Osteocyte (in vitro differentiated cells): ENCODE data around the gene KATNB1. TPM values are rescaled to one million over a fixed set of nuclear protein-coding genes. Genes with fewer than 3 reads are reported as not detected.

Experiments used
- DNase-seq: peaks from one replicate; pipeline ENCODE4 v3.0.0; 2021; ENCODE audit warnings: mixed read lengths; ENCODE audit not compliant: unreplicated experiment; ENCODE audit errors: extremely low spot score
- H3K27ac Mint-ChIP-seq: one replicate; pipeline ENCODE4 v1.8.0; 2021; ENCODE audit warnings: mild to moderate bottlenecking, mixed read lengths; ENCODE audit not compliant: unreplicated experiment
- H3K27me3 Mint-ChIP-seq: one replicate; pipeline ENCODE4 v1.8.0; 2021; ENCODE audit warnings: mixed read lengths; ENCODE audit not compliant: unreplicated experiment
- H3K36me3 Mint-ChIP-seq: one replicate; pipeline ENCODE4 v1.8.0; 2021; ENCODE audit warnings: mixed read lengths; ENCODE audit not compliant: unreplicated experiment
- H3K4me1 Mint-ChIP-seq: one replicate; pipeline ENCODE4 v1.8.0; 2021; ENCODE audit warnings: mixed read lengths; ENCODE audit not compliant: unreplicated experiment
- H3K4me3 Mint-ChIP-seq: one replicate; pipeline ENCODE4 v1.8.0; 2021; ENCODE audit warnings: mild to moderate bottlenecking, moderate library complexity, mixed read lengths; ENCODE audit not compliant: unreplicated experiment
- H3K9me3 Mint-ChIP-seq: one replicate; pipeline ENCODE4 v1.8.0; 2021; ENCODE audit warnings: mixed read lengths; ENCODE audit not compliant: unreplicated experiment
- total RNA-seq: library from RNA; stranded (reverse); gene quantifications from 2 replicates; pipeline ENCODE4 v1.2.1, GENCODE V29; 2021
- TF ChIP-seq, protein P1 (sequence below): fragments of 200-600 bp; sonication (generic); IDR thresholded peaks from 2 replicates; pipeline ENCODE4 v1.5.0; 2021; ENCODE audit warnings: antibody characterized with exemption, mild to moderate bottlenecking, moderate library complexity

KATNB1 gene
- total RNA-seq, 1 donor from 2014 or later: 15.9 TPM

DNA sequence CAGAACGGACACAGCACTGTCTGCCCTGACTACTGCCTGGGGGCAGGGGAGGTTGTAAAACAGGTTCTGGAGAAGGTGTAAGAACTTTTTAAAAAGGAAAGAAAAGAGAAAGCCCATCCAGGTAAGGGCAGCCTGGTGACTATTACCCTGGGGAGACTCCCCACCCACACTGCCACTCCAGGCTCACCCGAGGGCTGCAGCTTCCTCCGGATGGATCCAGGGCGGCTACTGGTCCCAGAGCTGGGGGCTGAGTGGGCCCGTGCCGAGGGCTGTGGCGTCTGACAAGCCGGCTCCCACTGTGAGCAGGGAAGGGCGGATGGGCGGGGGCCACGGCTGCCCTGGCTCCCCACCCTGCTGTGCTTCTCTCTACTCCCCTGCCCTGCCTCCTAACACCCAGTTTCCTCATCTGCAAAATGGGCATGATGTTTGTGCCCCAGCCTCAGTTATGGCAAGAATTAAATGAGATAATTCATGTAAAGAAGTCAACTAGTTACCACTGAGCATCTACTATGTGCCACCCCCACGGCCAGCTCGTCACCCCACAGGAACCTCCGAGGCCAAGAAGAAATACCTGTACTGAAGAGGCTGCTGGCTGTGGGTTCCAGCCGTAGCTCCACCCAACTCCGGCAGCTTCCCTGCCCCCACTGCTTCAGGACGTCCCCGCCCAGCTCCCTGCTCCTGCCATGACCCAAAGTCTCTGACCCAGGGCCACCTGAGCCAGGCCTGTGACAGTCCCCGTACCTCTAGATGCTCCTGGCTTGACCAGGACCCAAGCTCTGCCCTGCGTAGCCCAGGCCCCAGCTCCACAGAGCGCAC, 24.2 kb downstream of the KATNB1 start:
- peaks cover 27% of the 10 kb centered on the region for H3K36me3 Mint-ChIP-seq
- no peak overlapping the region for H3K4me3 Mint-ChIP-seq
- H3K27me3 Mint-ChIP-seq: no peaks in the 10 kb centered on the region
- peaks cover 21% of the 10 kb centered on the region for H3K4me1 Mint-ChIP-seq
- TF ChIP-seq, protein P1, sequence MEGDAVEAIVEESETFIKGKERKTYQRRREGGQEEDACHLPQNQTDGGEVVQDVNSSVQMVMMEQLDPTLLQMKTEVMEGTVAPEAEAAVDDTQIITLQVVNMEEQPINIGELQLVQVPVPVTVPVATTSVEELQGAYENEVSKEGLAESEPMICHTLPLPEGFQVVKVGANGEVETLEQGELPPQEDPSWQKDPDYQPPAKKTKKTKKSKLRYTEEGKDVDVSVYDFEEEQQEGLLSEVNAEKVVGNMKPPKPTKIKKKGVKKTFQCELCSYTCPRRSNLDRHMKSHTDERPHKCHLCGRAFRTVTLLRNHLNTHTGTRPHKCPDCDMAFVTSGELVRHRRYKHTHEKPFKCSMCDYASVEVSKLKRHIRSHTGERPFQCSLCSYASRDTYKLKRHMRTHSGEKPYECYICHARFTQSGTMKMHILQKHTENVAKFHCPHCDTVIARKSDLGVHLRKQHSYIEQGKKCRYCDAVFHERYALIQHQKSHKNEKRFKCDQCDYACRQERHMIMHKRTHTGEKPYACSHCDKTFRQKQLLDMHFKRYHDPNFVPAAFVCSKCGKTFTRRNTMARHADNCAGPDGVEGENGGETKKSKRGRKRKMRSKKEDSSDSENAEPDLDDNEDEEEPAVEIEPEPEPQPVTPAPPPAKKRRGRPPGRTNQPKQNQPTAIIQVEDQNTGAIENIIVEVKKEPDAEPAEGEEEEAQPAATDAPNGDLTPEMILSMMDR: no peak
- no peak for DNase-seq
- H3K27ac Mint-ChIP-seq: peak overlapping the region; percentile 27
- H3K9me3 Mint-ChIP-seq: no peaks in the 10 kb centered on the region

DNA sequence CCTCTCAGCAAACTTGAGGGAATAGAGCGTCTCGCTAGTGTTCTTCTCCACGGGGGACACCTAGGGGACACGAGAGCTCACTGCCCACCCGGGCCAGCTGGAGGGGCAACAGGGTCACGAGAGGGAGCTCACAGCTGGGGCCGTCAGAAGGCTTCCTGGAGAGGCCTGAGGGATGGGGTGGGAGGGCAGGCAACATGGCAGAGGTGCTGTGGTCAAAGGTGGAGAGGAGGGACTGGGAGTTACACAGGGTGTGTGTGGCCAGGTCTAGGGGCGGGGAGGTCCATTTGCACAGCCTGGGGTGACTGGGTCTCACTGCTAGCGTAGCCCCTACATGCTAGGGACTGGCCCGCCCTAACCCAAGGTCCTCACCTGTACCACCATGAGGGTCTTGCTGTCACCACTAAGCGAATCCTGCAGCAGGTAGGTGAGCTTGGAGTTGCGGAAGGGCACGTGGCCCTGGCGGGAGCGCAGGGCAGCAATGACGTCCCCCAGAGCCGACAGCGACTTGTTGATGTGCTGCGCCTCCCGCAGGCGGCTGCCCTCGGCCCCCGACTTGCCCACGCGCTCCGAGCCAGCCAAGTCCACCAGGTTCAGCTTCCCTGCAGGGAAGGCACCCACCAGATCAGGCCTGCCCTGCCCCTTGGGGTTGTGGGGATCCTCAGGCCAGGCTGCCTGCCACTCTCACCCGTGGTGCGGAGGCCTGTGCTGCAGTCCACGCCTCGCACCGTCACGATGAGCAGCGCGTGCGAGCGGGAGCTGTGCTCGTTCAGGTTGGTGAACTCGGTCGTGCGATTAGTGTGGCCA, 25.0 kb downstream of the KATNB1 start:
- Mint-ChIP-seq H3K27ac (peak overlapping the region; percentile 27), H3K27me3 (no peaks in the 10 kb centered on the region), H3K36me3 (peaks cover 30% of the 10 kb centered on the region), H3K4me3 (no peak overlapping the region), H3K9me3 (no peaks in the 10 kb centered on the region), H3K4me1 (peaks cover 26% of the 10 kb centered on the region)
- no peak for DNase-seq
- TF ChIP-seq, protein P1: no peak

DNA sequence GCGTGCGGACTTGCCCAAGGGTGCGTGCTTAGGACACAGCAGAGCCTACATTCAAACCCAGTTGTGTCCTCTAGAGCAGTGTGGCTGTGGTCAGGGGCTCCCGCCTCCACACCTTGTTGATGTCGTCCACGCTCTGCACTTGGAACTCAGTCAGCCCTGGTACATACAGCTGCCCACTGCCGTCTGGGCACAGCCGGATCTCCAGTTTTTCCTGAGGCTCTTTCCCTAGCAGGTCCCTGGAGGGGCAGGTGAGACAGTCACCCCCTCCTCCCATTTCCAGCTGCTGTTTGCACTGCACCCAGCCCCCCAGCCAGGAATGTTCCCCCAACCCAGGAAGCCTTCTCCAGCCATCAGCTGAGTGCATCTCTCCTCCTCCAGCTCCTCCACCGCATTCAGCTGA, 25.7 kb downstream of the KATNB1 start:
- TF ChIP-seq, protein P1: no peak
- no peaks in the 10 kb centered on the region for H3K27me3 Mint-ChIP-seq
- no peak overlapping the region for H3K4me3 Mint-ChIP-seq
- H3K9me3 Mint-ChIP-seq: no peaks in the 10 kb centered on the region
- H3K27ac Mint-ChIP-seq: no peak overlapping the region
- H3K4me1 Mint-ChIP-seq: peaks cover 26% of the 10 kb centered on the region
- peaks cover 33% of the 10 kb centered on the region for H3K36me3 Mint-ChIP-seq
- DNase-seq: no peak

DNA sequence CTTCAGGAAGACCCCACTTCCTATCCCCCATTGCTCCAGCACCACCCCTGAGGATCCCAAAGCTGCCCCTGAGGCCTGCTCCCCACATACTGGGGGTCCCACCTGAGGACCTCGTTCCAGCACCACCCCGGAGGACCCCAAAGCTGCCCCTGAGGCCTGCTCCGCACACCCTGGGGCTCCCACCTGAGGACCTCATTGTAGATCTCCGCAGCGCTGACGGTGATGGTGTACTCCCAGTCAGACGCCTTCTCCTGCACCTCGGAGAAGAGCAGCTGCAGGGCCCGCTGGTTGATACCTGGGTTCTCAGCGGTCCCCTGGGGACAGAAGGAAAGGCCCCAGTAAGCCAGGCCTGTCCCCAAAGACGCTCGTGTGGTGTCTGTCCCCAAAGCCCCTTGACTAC, 26.4 kb downstream of the KATNB1 start:
- no peak for DNase-seq
- Mint-ChIP-seq H3K4me1 (peaks cover 25% of the 10 kb centered on the region), H3K36me3 (peaks cover 37% of the 10 kb centered on the region), H3K27me3 (no peaks in the 10 kb centered on the region), H3K4me3 (no peak overlapping the region), H3K27ac (peak overlapping the region; percentile 3), H3K9me3 (no peaks in the 10 kb centered on the region)
- TF ChIP-seq, protein P1: no peak
